Tibial nerve (tissue), 3 donors: ENCODE measurements around the gene AMFR.

Source experiments
- POLR2A ChIP-seq, 2 donors: fragments of 450-650 bp; IDR thresholded peaks; one replicate each; pipeline ENCODE4 v1.6.1; 2017; ENCODE audit warnings: antibody characterized with exemption in 2 of 2, mild to moderate bottlenecking in 2 of 2, moderate library complexity in 2 of 2
- TF ChIP-seq, protein P1 (sequence below), 5 experiments: fragments of 200-600 bp in 3 of 5; fragments of 450-650 bp in 2 of 5; sonication (generic) in 3 of 5; IDR thresholded peaks; one replicate each; pipeline ENCODE4 v1.5.1; 2016 to 2019; ENCODE audit warnings: antibody characterized with exemption in 5 of 5, mild to moderate bottlenecking in 3 of 5, moderate library complexity in 2 of 5

DNA sequence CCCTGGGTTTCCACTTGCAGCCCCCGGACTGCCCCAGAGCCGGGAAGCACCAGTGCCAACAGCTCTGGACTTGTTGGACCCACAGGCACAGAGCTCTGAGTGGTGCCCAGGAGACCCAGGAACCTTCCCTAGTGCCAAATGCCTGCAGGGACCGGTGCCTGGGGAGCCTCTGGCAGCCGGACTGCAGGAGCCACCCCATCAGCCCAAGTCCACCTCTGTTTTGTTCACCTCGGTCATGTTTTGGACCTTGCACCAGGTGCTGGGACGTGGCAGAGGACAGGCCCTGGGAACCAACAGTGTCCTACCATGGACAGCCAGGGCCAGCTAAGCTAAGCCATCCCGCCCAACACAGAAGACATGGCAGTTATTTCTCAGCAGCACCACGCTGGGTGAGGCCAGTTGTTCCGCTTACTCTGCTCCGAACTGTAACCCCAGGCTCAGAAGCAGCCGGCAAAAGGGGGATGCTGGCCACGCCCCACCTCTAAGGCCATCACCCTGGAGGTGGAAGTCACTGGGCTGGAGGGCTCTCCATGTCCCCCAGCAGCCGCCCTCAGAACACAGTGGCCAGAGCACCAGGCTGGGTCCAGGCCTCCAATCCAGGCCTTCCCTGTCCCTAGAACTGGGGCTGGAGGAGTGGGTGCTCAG is 79.8 kb downstream of the AMFR start:
- TF ChIP-seq, protein P1, sequence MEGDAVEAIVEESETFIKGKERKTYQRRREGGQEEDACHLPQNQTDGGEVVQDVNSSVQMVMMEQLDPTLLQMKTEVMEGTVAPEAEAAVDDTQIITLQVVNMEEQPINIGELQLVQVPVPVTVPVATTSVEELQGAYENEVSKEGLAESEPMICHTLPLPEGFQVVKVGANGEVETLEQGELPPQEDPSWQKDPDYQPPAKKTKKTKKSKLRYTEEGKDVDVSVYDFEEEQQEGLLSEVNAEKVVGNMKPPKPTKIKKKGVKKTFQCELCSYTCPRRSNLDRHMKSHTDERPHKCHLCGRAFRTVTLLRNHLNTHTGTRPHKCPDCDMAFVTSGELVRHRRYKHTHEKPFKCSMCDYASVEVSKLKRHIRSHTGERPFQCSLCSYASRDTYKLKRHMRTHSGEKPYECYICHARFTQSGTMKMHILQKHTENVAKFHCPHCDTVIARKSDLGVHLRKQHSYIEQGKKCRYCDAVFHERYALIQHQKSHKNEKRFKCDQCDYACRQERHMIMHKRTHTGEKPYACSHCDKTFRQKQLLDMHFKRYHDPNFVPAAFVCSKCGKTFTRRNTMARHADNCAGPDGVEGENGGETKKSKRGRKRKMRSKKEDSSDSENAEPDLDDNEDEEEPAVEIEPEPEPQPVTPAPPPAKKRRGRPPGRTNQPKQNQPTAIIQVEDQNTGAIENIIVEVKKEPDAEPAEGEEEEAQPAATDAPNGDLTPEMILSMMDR (IDR thresholded peaks at IDR 0.05), result no peak
- no peak for TF ChIP-seq POLR2A (IDR thresholded peaks at IDR 0.05)
